Endothelial cell of umbilical vein (primary cell): ENCODE measurements around the gene PLB1.

ENCODE experiments used
- CTCF ChIP-seq, 2 donors: IDR thresholded peaks; 1 replicate in 1 of 2; 2 replicates in 1 of 2; pipeline ENCODE4 v1.5.1; 2011; ENCODE audit warnings: low read length in 2 of 2, mild to moderate bottlenecking in 2 of 2, moderate library complexity in 2 of 2, control low read depth in 1 of 2, inconsistent platforms in 1 of 2, low read depth in 1 of 2; ENCODE audit not compliant: insufficient read depth in 1 of 2; ENCODE audit errors: extremely low read depth in 1 of 2
- EZH2 ChIP-seq: IDR thresholded peaks from 2 replicates; pipeline ENCODE4 v1.6.1; 2012; ENCODE audit warnings: borderline replicate concordance, low read depth, mild to moderate bottlenecking, moderate library complexity, low read length, inconsistent platforms; ENCODE audit not compliant: severe bottlenecking
- JUN ChIP-seq: IDR thresholded peaks from 2 replicates; pipeline ENCODE4 v1.6.1; 2011; ENCODE audit warnings: borderline replicate concordance, low read depth; ENCODE audit not compliant: insufficient read length, insufficient read depth
- MYC ChIP-seq: IDR thresholded peaks from one replicate; pipeline ENCODE4 v1.6.1; 2011; ENCODE audit warnings: mild to moderate bottlenecking, low read depth, low read length
- POLR2A ChIP-seq: IDR thresholded peaks from 2 replicates; pipeline ENCODE4 v1.6.1; 2012; ENCODE audit warnings: low read depth, mild to moderate bottlenecking, control low read depth, low read length
- POLR2AphosphoS5 ChIP-seq: IDR thresholded peaks from 2 replicates; pipeline ENCODE4 v1.6.1; 2012; ENCODE audit warnings: low read depth, mild to moderate bottlenecking, control low read depth, low read length, moderate library complexity; ENCODE audit not compliant: insufficient read depth

DNA sequence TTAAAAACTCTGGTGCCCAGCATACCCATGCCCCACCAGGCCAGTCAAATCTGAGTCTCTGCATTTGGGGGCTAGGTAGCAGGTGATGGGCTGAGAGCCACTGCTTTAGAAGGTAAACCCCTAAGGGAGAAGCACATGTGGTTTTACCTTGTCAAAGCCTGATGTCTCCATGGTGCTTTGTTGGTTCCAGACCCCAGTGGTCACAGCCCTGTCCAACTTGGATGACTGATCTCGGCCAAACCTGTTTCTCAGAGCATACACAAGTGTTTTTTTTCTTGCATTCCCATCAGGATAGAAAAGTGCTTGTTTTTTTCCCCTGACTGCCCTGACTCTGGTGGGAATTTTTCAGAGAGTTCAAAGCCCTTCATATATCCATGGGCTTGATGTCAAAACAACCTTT, 13.5 kb downstream of the PLB1 start:
- no peak for TF ChIP-seq EZH2
- no peak for TF ChIP-seq MYC
- no peak for TF ChIP-seq CTCF (IDR thresholded peaks at IDR 0.05; ENCODE audit: extremely low read depth in 1 of 2, insufficient read depth in 1 of 2, low read depth in 1 of 2, low read length in 2 of 2)
- no peak for TF ChIP-seq POLR2AphosphoS5
- no peak for TF ChIP-seq POLR2A
- TF ChIP-seq JUN = no peak
